Glomerular endothelial cell (primary cell): ENCODE results near the gene ASF1B. TPM values are rescaled to one million over a fixed set of nuclear protein-coding genes. Genes with fewer than 3 reads are reported as not detected.
A peak's percentile ranks its signal among the peaks of the same experiment; 100 is the strongest.

Experiments used
- DNase-seq: peaks from one replicate; pipeline ENCODE4 v3.0.0-alpha.2; 2011; ENCODE audit warnings: low read depth, low spot score; ENCODE audit errors: extremely low read depth
- total RNA-seq: library from RNA; depleted of rRNA; stranded (reverse); fragments of >200 nt; gene quantifications from 2 replicates; pipeline ENCODE4 v1.2.3, GENCODE V29; 2015

ASF1B gene
- total RNA-seq, 1 donor from 2014 or later, result 17.7 TPM

- no peak for DNase-seq
Observed at GRCh38 chr19:14112051-14112808, 24.2 kb downstream of the ASF1B start.

GRCh38 chr19:14111486-14111885, 24.9 kb downstream of the ASF1B start:
- no peak for DNase-seq

- DNase-seq, result no peak
Observed at GRCh38 chr19:14110650-14111049, 25.7 kb downstream of the ASF1B start.

- peak; percentile 51 for DNase-seq
Observed at GRCh38 chr19:14107581-14108461, 28.6 kb downstream of the ASF1B start.

- no peak for DNase-seq
Observed at GRCh38 chr19:14106840-14107239, 29.5 kb downstream of the ASF1B start.

GRCh38 chr19:14105680-14106079, 30.7 kb downstream of the ASF1B start:
- DNase-seq, result no peak

- DNase-seq, result no peak
Observed at GRCh38 chr19:14103310-14103709, 33.1 kb downstream of the ASF1B start.

- no peak for DNase-seq
Observed at GRCh38 chr19:14102756-14103155, 33.6 kb downstream of the ASF1B start.

GRCh38 chr19:14102102-14102696, 34.2 kb downstream of the ASF1B start:
- DNase-seq, result no peak

- DNase-seq, result no peak
Observed at GRCh38 chr19:14101003-14101545, 35.3 kb downstream of the ASF1B start.

GRCh38 chr19:14097532-14098151, 38.7 kb downstream of the ASF1B start:
- DNase-seq, result no peak

- no peak for DNase-seq
Observed at GRCh38 chr19:14096272-14096992, 40.0 kb downstream of the ASF1B start.

- no peak for DNase-seq
Observed at GRCh38 chr19:14094854-14095253, 41.5 kb downstream of the ASF1B start.

GRCh38 chr19:14093117-14093823, 43.1 kb downstream of the ASF1B start:
- no peak for DNase-seq

- no peak for DNase-seq
Observed at GRCh38 chr19:14091813-14092462, 44.5 kb downstream of the ASF1B start.

GRCh38 chr19:14091081-14091812, 45.1 kb downstream of the ASF1B start:
- DNase-seq, result no peak

GRCh38 chr19:14090509-14091080, 45.8 kb downstream of the ASF1B start, which contains the start of gene SAMD1:
TSS of gene SAMD1 (minus strand) at chr19:14090751.
- DNase-seq, result no peak
